Neural cell (in vitro differentiated cells): ENCODE data around the gene CRY2. TPM values are rescaled to one million over a fixed set of nuclear protein-coding genes. Genes with fewer than 3 reads are reported as not detected.

Experiments used
- H2AFZ ChIP-seq: fragments of 200-600, 300-800 bp; sonication (generic), shearing (Covaris generic); 2 replicates; pipeline ENCODE4 v1.6.0; 2014; ENCODE audit warnings: low read depth, mild to moderate bottlenecking, antibody characterized with exemption, low read length, moderate library complexity
- H3F3A ChIP-seq: fragments of 200-600 bp; shearing (Covaris generic); 2 replicates; pipeline ENCODE4 v1.6.1; 2016; ENCODE audit warnings: mild to moderate bottlenecking, moderate library complexity, mixed read lengths, antibody characterized with exemption, low read length; ENCODE audit not compliant: insufficient read depth, poor library complexity, severe bottlenecking
- H3K27ac ChIP-seq: fragments of 200-600, 300-800 bp; sonication (generic), shearing (Covaris generic); 2 replicates; pipeline ENCODE4 v1.5.1; 2014; ENCODE audit warnings: mild to moderate bottlenecking, low read length, moderate library complexity
- H3K27me3 ChIP-seq: fragments of 300-800, 200-600 bp; sonication (generic), shearing (Covaris generic); 2 replicates; pipeline ENCODE4 v1.6.0; 2014; ENCODE audit warnings: mild to moderate bottlenecking, low read depth, low read length, moderate library complexity; ENCODE audit not compliant: insufficient read depth
- H3K36me3 ChIP-seq: fragments of 300-800, 200-600 bp; sonication (generic), shearing (Covaris generic); 2 replicates; pipeline ENCODE4 v1.5.1; 2014; ENCODE audit warnings: mild to moderate bottlenecking, antibody characterized with exemption, low read length, moderate library complexity; ENCODE audit not compliant: insufficient read depth
- H3K4me2 ChIP-seq: fragments of 300-800, 200-600 bp; sonication (generic), shearing (Covaris generic); 2 replicates; pipeline ENCODE4 v1.6.0; 2014; ENCODE audit warnings: mild to moderate bottlenecking, low read length
- H3K4me3 ChIP-seq: fragments of 300-800, 200-600 bp; sonication (generic), shearing (Covaris generic); 2 replicates; pipeline ENCODE4 v1.5.1; 2014; ENCODE audit warnings: mild to moderate bottlenecking, low read length, moderate library complexity
- H3K79me2 ChIP-seq: fragments of 200-600 bp; shearing (Covaris generic); replicated peaks from 2 replicates; pipeline ENCODE4 v1.6.0; 2014; ENCODE audit warnings: mild to moderate bottlenecking, low read length, moderate library complexity; ENCODE audit not compliant: insufficient read depth
- H3K9ac ChIP-seq: fragments of 300-800, 200-600 bp; sonication (generic), shearing (Covaris generic); 2 replicates; pipeline ENCODE4 v1.6.1; 2016; ENCODE audit warnings: mild to moderate bottlenecking, low read length, mixed read lengths
- H3K9me2 ChIP-seq: fragments of 200-600 bp; shearing (Covaris generic); 2 replicates; pipeline ENCODE4 v1.6.1; 2016; ENCODE audit warnings: mild to moderate bottlenecking, low read length, mixed read lengths; ENCODE audit not compliant: insufficient read depth
- H3K9me3 ChIP-seq: fragments of 200-600, 300-800 bp; sonication (generic), shearing (Covaris generic); 2 replicates; pipeline ENCODE4 v1.6.1; 2016; ENCODE audit warnings: mild to moderate bottlenecking, mixed run types, low read length, moderate library complexity, mixed read lengths
- H4K20me1 ChIP-seq: fragments of 200-600 bp; shearing (Covaris generic); 2 replicates; pipeline ENCODE4 v1.6.1; 2016; ENCODE audit warnings: mild to moderate bottlenecking, mixed run types; ENCODE audit not compliant: insufficient read depth
- CTCF ChIP-seq: fragments of 450-650 bp; IDR thresholded peaks from 2 replicates; pipeline ENCODE4 v1.5.1; 2014; ENCODE audit warnings: antibody characterized with exemption, mild to moderate bottlenecking, moderate library complexity; ENCODE audit not compliant: poor library complexity, severe bottlenecking
- EP300 ChIP-seq: fragments of 450-650 bp; conservative IDR thresholded peaks from 2 replicates; pipeline ENCODE4 v1.6.1; 2014; ENCODE audit warnings: antibody characterized with exemption, mild to moderate bottlenecking, moderate library complexity; ENCODE audit not compliant: poor library complexity, severe bottlenecking
- EZH2 ChIP-seq: fragments of 200-600, 300-800 bp; shearing (Covaris generic), sonication (generic); IDR thresholded peaks from 2 replicates; pipeline ENCODE4 v1.6.1; 2014; ENCODE audit warnings: antibody characterized with exemption, low read length, borderline replicate concordance, mild to moderate bottlenecking; ENCODE audit not compliant: insufficient read depth, poor library complexity, severe bottlenecking
- MXI1 ChIP-seq: fragments of 450-650 bp; conservative IDR thresholded peaks from 2 replicates; pipeline ENCODE4 v1.6.1; 2014; ENCODE audit warnings: antibody characterized with exemption, mild to moderate bottlenecking; ENCODE audit not compliant: poor library complexity, severe bottlenecking
- POLR2AphosphoS5 ChIP-seq: IDR thresholded peaks from 2 replicates; pipeline ENCODE4 v1.6.1; 2012
- RAD21 ChIP-seq: fragments of 450-650 bp; conservative IDR thresholded peaks from 2 replicates; pipeline ENCODE4 v1.6.1; 2014; ENCODE audit warnings: antibody characterized with exemption, mild to moderate bottlenecking, moderate library complexity
- REST ChIP-seq: IDR thresholded peaks from 2 replicates; pipeline ENCODE4 v1.6.1; 2012; ENCODE audit warnings: borderline replicate concordance
- SMC3 ChIP-seq: fragments of 450-650 bp; conservative IDR thresholded peaks from 2 replicates; pipeline ENCODE4 v1.6.1; 2014; ENCODE audit warnings: antibody characterized with exemption, mild to moderate bottlenecking, moderate library complexity; ENCODE audit not compliant: poor library complexity
- TAF1 ChIP-seq: IDR thresholded peaks from 2 replicates; pipeline ENCODE4 v1.6.1; 2012; ENCODE audit warnings: low read depth
- polyA plus RNA-seq: library from polyadenylated mRNA; depleted of rRNA; stranded (reverse); fragments of >200 nt; gene quantifications from 2 replicates; pipeline ENCODE4 v1.2.3, GENCODE V29; 2014

The CRY2 gene
- polyA plus RNA-seq, 1 donor from 2014 or later: 27.8 TPM

- Histone ChIP-seq H3K36me3 (peaks cover 7% of the 10 kb centered on the region), H4K20me1 (no peaks in the 10 kb centered on the region), H3K27me3 (peaks cover 11% of the 10 kb centered on the region), H3K79me2 (no peaks in the 10 kb centered on the region), H2AFZ (no peak overlapping the region), H3F3A (no peaks in the 10 kb centered on the region), H3K4me3 (no peak overlapping the region), H3K9me2 (no peaks in the 10 kb centered on the region), H3K9ac (no peak overlapping the region), H3K4me2 (no peak overlapping the region), H3K9me3 (no peaks in the 10 kb centered on the region), H3K27ac (no peak overlapping the region)
- TF ChIP-seq EP300 (no peak), REST (no peak), EZH2 (no peak), SMC3 (no peak), MXI1 (no peak), TAF1 (no peak)
Observed at GRCh38 chr11:45927684-45928413, 80.6 kb downstream of the CRY2 start.

- no peak overlapping the region for H3K27ac ChIP-seq
- no peak overlapping the region for H2AFZ ChIP-seq
- TF ChIP-seq REST (no peak), CTCF (no peak), EP300 (no peak), MXI1 (no peak), EZH2 (no peak), SMC3 (no peak), POLR2AphosphoS5 (no peak), RAD21 (no peak), TAF1 (no peak)
- H3K27me3 ChIP-seq: peaks cover 4% of the 10 kb centered on the region
- no peak overlapping the region for H3K9ac ChIP-seq
- H4K20me1 ChIP-seq: no peaks in the 10 kb centered on the region
- no peak overlapping the region for H3K4me2 ChIP-seq
- no peaks in the 10 kb centered on the region for H3K9me2 ChIP-seq
- H3K36me3 ChIP-seq: peaks cover 7% of the 10 kb centered on the region
- no peaks in the 10 kb centered on the region for H3F3A ChIP-seq
- no peak overlapping the region for H3K4me3 ChIP-seq
- no peaks in the 10 kb centered on the region for H3K9me3 ChIP-seq
- no peaks in the 10 kb centered on the region for H3K79me2 ChIP-seq
Observed at GRCh38 chr11:45928535-45929215, 81.4 kb downstream of the CRY2 start.
